RCC 7860 (cell line): ENCODE measurements around the gene RFPL4AL1.

ENCODE experiments used
- DNase-seq: peaks from one replicate; pipeline ENCODE4 v3.0.0-alpha.2; 2015; ENCODE audit warnings: low spot score
- FAIRE-seq: peaks from 2 replicates; lab custom pipeline; 2012; peaks lifted over from hg19 to GRCh38; lab: Jason Lieb, UNC

Gene RFPL4AL1

DNA sequence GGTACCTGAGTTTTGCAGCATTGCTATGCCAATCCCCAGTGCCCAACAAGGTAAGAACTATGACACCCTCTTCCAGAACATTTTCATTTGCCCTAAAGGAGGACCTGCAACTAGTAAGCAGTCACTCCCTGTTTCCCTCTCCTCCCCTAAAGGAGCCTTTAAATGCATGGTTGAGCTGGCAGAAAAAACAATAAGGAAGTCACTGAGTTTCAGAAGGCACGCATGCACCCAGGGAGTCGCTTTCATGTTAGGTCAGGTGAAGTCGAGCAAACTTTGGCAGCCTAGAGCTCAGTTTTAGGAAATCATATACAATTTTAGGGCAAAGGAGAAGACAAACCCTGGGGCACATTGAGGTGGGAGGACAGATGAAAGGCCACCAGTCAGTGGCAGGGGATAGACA is 51.1 kb downstream of the RFPL4AL1 start:
- no peak for DNase-seq
- FAIRE-seq = no peak
